CD8-positive, alpha-beta memory T cell (primary cell): ENCODE results near the gene CAPN1. TPM values are rescaled to one million over a fixed set of nuclear protein-coding genes. Genes with fewer than 3 reads are reported as not detected.
A peak's percentile ranks its signal among the peaks of the same experiment; 100 is the strongest.

Experiments used
- CTCF ChIA-PET: fragments of 350-600 bp; sonication (Branson Sonifier 250); formaldehyde crosslinking; loops from one replicate; lab custom pipeline; 2021; ENCODE audit warnings: antibody characterized with exemption; lab: Charles Lee
- POLR2A ChIA-PET: fragments of 350-600 bp; sonication (Branson Sonifier 250); formaldehyde crosslinking; loops from one replicate; lab custom pipeline; 2021; ENCODE audit warnings: antibody characterized with exemption; lab: Charles Lee
- DNase-seq, 5 donors: peaks; one replicate each; pipeline versions ENCODE4 v3.0.0 to v3.0.0-alpha.2; 2020 to 2022; ENCODE audit warnings: mixed read lengths in 1 of 5
- H3K27ac ChIP-seq: one replicate; pipeline ENCODE4 v1.7.0; 2013; ENCODE audit warnings: low read depth, mild to moderate bottlenecking, low read length, moderate library complexity
- H3K27me3 ChIP-seq: 2 replicates; pipeline ENCODE4 v1.7.0; 2013; ENCODE audit warnings: low read length, mild to moderate bottlenecking; ENCODE audit not compliant: insufficient read depth, poor library complexity, severe bottlenecking
- H3K36me3 ChIP-seq: 2 replicates; pipeline ENCODE4 v1.7.0; 2013; ENCODE audit warnings: mild to moderate bottlenecking, low read length, moderate library complexity; ENCODE audit not compliant: insufficient read depth
- H3K4me1 ChIP-seq: 2 replicates; pipeline ENCODE4 v1.7.0; 2013; ENCODE audit warnings: mild to moderate bottlenecking, low read length, moderate library complexity; ENCODE audit not compliant: insufficient read depth
- H3K4me3 ChIP-seq: 2 replicates; pipeline ENCODE4 v1.7.0; 2013; ENCODE audit warnings: mild to moderate bottlenecking, low read length
- H3K9me3 ChIP-seq: 2 replicates; pipeline ENCODE4 v1.7.0; 2013; ENCODE audit warnings: mild to moderate bottlenecking, low read length
- H3K27ac Mint-ChIP-seq, 8 donors: one replicate each; pipeline ENCODE4 v1.8.0; 2020 to 2021; ENCODE audit warnings: mixed read lengths in 8 of 8, mild to moderate bottlenecking in 6 of 8, inconsistent platforms in 3 of 8, moderate library complexity in 3 of 8
- H3K27me3 Mint-ChIP-seq, 2 donors: one replicate each; pipeline ENCODE4 v1.8.0; 2020 to 2021; ENCODE audit warnings: mixed read lengths in 2 of 2, mild to moderate bottlenecking in 1 of 2, moderate library complexity in 1 of 2
- H3K36me3 Mint-ChIP-seq, 3 donors: one replicate each; pipeline ENCODE4 v1.8.0; 2020 to 2021; ENCODE audit warnings: mixed read lengths in 3 of 3, inconsistent platforms in 1 of 3, mild to moderate bottlenecking in 1 of 3
- H3K4me1 Mint-ChIP-seq, 3 donors: one replicate each; pipeline ENCODE4 v1.8.0; 2020 to 2021; ENCODE audit warnings: mixed read lengths in 3 of 3, inconsistent platforms in 1 of 3, mild to moderate bottlenecking in 1 of 3
- H3K4me3 Mint-ChIP-seq, 7 donors: one replicate each; pipeline ENCODE4 v1.8.0; 2020 to 2021; ENCODE audit warnings: mixed read lengths in 7 of 7, mild to moderate bottlenecking in 6 of 7, moderate library complexity in 4 of 7, inconsistent platforms in 2 of 7
- H3K9me3 Mint-ChIP-seq, 5 donors: one replicate each; pipeline ENCODE4 v1.8.0; 2020 to 2022; ENCODE audit warnings: mixed read lengths in 5 of 5, mild to moderate bottlenecking in 3 of 5, moderate library complexity in 2 of 5, inconsistent platforms in 1 of 5
- polyA plus RNA-seq: library from polyadenylated mRNA; unstranded; fragments of 300-500 nt; fragmentation: Illumina TruSeq; gene quantifications from one replicate; pipeline ENCODE4 v1.2.3, GENCODE V29; 2021
- total RNA-seq, 2 experiments: library from RNA; stranded (reverse); gene quantifications; one replicate each; pipeline ENCODE4 v1.2.3, GENCODE V29; 2021

CAPN1 gene
- total and polyA plus RNA-seq, 3 experiments from 2014 or later = 88.2 to 110 (median 92.0) TPM

- Histone ChIP-seq H3K27ac (no peak overlapping the region), H3K27me3 (no peaks in the 10 kb centered on the region), H3K4me1 (peaks cover 14% of the 10 kb centered on the region), H3K4me3 (no peak overlapping the region), H3K9me3 (no peaks in the 10 kb centered on the region), H3K36me3 (peaks cover 19% of the 10 kb centered on the region)
- H3K4me1 Mint-ChIP-seq = peaks cover 20 to 33% (median 27%) of the 10 kb centered on the region in 3 donors
- H3K4me3 Mint-ChIP-seq = no peak overlapping the region
- H3K27me3 Mint-ChIP-seq = no peaks in the 10 kb centered on the region
- peak overlapping the region in 1 of 8 donors; percentile 27 for H3K27ac Mint-ChIP-seq
- CTCF ChIA-PET = interaction anchor here (0.7 to 1.2 kb wide), 2 partner anchors 15 to 106 kb away, joined by 3 read pairs; no protein-coding TSS in a partner anchor
- no peaks in the 10 kb centered on the region for H3K9me3 Mint-ChIP-seq
- DNase-seq = no peak
- H3K36me3 Mint-ChIP-seq = peaks cover 0 to 56% (median 2%) of the 10 kb centered on the region in 3 donors
- POLR2A ChIA-PET = no interaction called here
Measured at GRCh38 chr11:65210748-65211147, 29.0 kb downstream of the CAPN1 start.

DNA sequence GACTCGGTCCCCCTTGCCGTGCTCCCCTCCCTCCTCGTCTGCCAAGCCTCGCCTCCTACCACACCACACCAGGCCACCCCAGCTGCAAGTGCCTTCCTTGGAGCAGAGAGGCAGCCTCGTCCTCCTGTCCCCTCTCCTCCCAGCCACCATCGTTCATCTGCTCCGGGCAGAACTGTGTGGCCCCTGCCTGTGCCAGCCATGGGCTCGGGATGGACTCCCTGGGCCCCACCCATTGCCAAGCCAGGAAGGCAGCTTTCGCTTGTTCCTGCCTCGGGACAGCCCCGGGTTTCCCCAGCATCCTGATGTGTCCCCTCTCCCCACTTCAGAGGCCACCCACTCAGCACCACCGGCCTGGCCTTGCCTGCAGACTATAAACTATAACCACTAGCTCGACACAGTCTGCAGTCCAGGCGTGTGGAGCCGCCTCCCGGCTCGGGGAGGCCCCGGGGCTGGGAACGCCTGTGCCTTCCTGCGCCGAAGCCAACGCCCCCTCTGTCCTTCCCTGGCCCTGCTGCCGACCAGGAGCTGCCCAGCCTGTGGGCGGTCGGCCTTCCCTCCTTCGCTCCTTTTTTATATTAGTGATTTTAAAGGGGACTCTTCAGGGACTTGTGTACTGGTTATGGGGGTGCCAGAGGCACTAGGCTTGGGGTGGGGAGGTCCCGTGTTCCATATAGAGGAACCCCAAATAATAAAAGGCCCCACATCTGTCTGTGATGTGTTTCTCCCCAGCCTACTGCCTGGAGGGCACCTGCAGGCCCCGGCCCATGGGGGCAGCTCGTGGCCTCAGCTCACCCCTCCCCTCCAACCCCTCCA is 29.8 kb downstream of the CAPN1 start:
- H3K27ac ChIP-seq = no peak overlapping the region
- H3K9me3 ChIP-seq = no peaks in the 10 kb centered on the region
- DNase-seq = no peak
- POLR2A ChIA-PET = no interaction called here
- CTCF ChIA-PET = interaction anchor here (1.0 to 1.2 kb wide), 2 partner anchors 105 to 119 kb away, joined by 3 to 4 read pairs; no protein-coding TSS in a partner anchor
- H3K9me3 Mint-ChIP-seq = no peaks in the 10 kb centered on the region
- H3K4me3 ChIP-seq = no peak overlapping the region
- peaks cover 11% of the 10 kb centered on the region for H3K36me3 ChIP-seq
- peaks cover 0 to 49% (median 2%) of the 10 kb centered on the region in 3 donors for H3K36me3 Mint-ChIP-seq
- no peak overlapping the region for H3K4me3 Mint-ChIP-seq
- H3K27me3 Mint-ChIP-seq = no peaks in the 10 kb centered on the region
- peaks cover 14% of the 10 kb centered on the region for H3K4me1 ChIP-seq
- peaks cover 20 to 33% (median 27%) of the 10 kb centered on the region in 3 donors for H3K4me1 Mint-ChIP-seq
- peak overlapping the region in 1 of 8 donors; percentile 92 for H3K27ac Mint-ChIP-seq
- no peaks in the 10 kb centered on the region for H3K27me3 ChIP-seq

- Histone ChIP-seq H3K9me3 (no peaks in the 10 kb centered on the region), H3K27me3 (no peaks in the 10 kb centered on the region), H3K4me3 (no peak overlapping the region), H3K27ac (no peak overlapping the region), H3K36me3 (peaks cover 7% of the 10 kb centered on the region), H3K4me1 (peaks cover 14% of the 10 kb centered on the region)
- Mint-ChIP-seq H3K27me3 (no peaks in the 10 kb centered on the region), H3K9me3 (no peaks in the 10 kb centered on the region), H3K4me1 (peaks cover 20 to 33% (median 27%) of the 10 kb centered on the region in 3 donors), H3K27ac (no peak overlapping the region), H3K4me3 (peak overlapping the region in 1 of 7 donors; percentile 55), H3K36me3 (peaks cover 0 to 43% (median 0%) of the 10 kb centered on the region in 3 donors)
- no peak for DNase-seq
- ChIA-PET POLR2A (no interaction called here), CTCF (interaction anchor here (1.0 kb wide), 1 partner anchor 118 kb away, joined by 4 read pairs; no protein-coding TSS in a partner anchor)
Measured at GRCh38 chr11:65212226-65212801, 30.6 kb downstream of the CAPN1 start.

- ChIA-PET POLR2A (no interaction called here), CTCF (interaction anchor here (1.1 kb wide), 1 partner anchor 9 kb away, joined by 3 read pairs; no protein-coding TSS in a partner anchor)
- Mint-ChIP-seq H3K4me1 (peaks cover 20 to 33% (median 27%) of the 10 kb centered on the region in 3 donors), H3K27ac (peak overlapping the region in 6 of 8 donors; percentile 16 to 84 (median 72)), H3K9me3 (no peaks in the 10 kb centered on the region), H3K36me3 (peaks cover 0 to 32% (median 0%) of the 10 kb centered on the region in 3 donors), H3K27me3 (no peaks in the 10 kb centered on the region), H3K4me3 (peak overlapping the region in 4 of 7 donors; percentile 4 to 65 (median 58))
- Histone ChIP-seq H3K27me3 (no peaks in the 10 kb centered on the region), H3K27ac (no peak overlapping the region), H3K4me1 (peaks cover 14% of the 10 kb centered on the region), H3K36me3 (peaks cover 7% of the 10 kb centered on the region), H3K9me3 (no peaks in the 10 kb centered on the region), H3K4me3 (no peak overlapping the region)
- DNase-seq = peak in 2 of 5 donors; percentile 17 to 58
Measured at GRCh38 chr11:65213322-65214211, 31.8 kb downstream of the CAPN1 start.

DNA sequence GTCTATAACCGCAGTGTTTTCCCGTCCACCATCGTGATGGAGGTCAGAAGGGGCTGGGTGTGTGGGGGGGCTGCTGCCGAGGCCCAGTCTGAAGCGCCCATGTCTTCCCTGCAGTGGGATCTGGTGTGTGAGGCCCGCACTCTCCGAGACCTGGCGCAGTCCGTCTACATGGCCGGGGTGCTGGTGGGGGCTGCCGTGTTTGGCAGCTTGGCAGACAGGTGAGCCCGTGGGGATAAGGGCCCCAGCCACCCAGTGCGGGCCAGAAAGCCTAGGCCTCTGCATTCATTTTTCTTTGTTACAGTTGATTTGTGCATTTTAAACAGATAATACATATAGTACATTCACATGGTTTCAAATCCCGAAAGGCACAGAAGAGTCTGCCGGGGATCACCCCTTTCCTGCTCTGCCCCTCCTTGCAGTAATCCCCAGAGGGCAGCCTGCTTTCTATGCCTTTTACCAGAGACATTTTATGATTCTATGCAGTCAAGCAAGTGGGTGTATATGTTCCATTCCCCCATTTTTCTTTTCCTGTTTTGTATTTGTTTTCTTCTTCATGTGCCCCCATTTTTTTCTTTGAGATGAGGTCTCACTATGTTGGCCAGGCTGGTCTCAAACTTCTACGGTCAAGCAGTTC is 32.6 kb downstream of the CAPN1 start:
- Mint-ChIP-seq H3K27ac (peak overlapping the region in 3 of 8 donors; percentile 18 to 80 (median 28)), H3K4me1 (peaks cover 18 to 31% (median 25%) of the 10 kb centered on the region in 3 donors), H3K27me3 (peaks cover 0 to 1% of the 10 kb centered on the region in 2 donors), H3K4me3 (peak overlapping the region in 5 of 7 donors; percentile 13 to 69 (median 27)), H3K36me3 (peaks cover 0 to 26% (median 0%) of the 10 kb centered on the region in 3 donors), H3K9me3 (no peaks in the 10 kb centered on the region)
- POLR2A ChIA-PET = no interaction called here
- CTCF ChIA-PET = interaction anchor here (0.5 to 1.6 kb wide), 3 partner anchors 8 to 294 kb away, joined by 3 to 4 read pairs (median 3); partner anchors contain the start of gene CDC42EP2
- Histone ChIP-seq H3K9me3 (no peaks in the 10 kb centered on the region), H3K4me3 (no peak overlapping the region), H3K27me3 (no peaks in the 10 kb centered on the region), H3K27ac (no peak overlapping the region), H3K36me3 (peaks cover 6% of the 10 kb centered on the region), H3K4me1 (peaks cover 14% of the 10 kb centered on the region)
- DNase-seq = no peak

DNA sequence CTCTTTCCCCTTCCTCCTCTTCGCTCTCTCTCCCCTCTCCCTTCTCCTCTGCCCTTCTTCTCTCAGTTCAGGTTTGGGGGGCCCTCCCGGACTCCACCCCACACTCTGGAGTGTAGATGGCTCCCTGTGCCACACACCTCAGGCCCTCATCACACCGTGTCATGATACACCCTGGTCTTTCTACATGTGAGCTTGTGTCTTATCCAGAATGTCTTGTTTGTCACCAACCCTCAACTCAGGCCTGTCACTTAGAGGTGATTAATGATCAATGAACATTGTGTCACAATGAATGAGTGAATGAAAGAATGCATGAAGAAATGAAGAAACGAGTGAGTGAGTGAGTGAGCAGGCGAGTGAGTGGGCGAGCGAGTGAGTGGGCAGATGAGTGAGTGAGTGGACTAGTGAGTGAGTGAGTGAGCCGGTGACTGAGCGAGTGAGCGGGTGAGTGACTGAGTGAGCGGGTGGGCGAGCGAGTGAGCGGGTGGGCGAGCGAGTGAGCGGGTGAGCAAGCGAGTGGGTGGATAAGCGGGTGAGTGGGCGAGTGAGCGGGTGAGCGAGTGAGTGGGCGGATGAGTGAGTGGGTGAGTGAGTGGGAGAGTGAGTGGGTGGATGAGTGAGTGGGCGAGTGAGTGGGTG is 33.8 kb downstream of the CAPN1 start:
- DNase-seq = no peak
- ChIA-PET CTCF (interaction anchor here (1.6 kb wide), 1 partner anchor 100 kb away, joined by 4 read pairs; the partner anchor contains the start of gene CDC42EP2), POLR2A (no interaction called here)
- H3K27ac Mint-ChIP-seq = peak overlapping the region in 2 of 8 donors; percentile 51 to 91
- Histone ChIP-seq H3K9me3 (no peaks in the 10 kb centered on the region), H3K27me3 (no peaks in the 10 kb centered on the region), H3K4me1 (peaks cover 17% of the 10 kb centered on the region), H3K27ac (no peak overlapping the region), H3K4me3 (no peak overlapping the region), H3K36me3 (peaks cover 2% of the 10 kb centered on the region)
- H3K4me1 Mint-ChIP-seq = peaks cover 23 to 40% (median 30%) of the 10 kb centered on the region in 3 donors
- no peak overlapping the region for H3K4me3 Mint-ChIP-seq
- H3K27me3 Mint-ChIP-seq = peaks cover 0 to 1% of the 10 kb centered on the region in 2 donors
- H3K36me3 Mint-ChIP-seq = peaks cover 0 to 13% (median 0%) of the 10 kb centered on the region in 3 donors
- H3K9me3 Mint-ChIP-seq = no peaks in the 10 kb centered on the region

DNA sequence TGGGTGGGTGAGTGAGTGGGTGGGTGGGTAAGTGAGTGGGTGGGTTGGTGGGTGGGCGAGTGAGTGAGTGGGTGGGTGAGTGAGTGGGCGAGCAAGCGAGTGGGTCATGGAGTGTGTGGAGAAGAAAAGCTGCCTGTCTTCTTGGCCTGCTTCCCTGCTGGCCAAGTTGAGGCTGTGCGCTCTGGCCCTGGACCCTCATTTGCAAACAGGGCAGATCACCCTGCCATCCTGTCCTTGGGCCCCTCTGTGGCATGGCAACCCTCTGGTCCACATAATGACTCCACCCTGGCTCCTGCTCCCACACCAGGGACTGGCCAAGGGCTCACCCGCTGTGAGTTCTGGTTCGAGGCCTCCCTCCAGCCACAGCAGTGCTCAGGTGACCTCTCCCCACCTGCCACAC is 35.1 kb downstream of the CAPN1 start:
- Mint-ChIP-seq H3K36me3 (peaks cover 0 to 3% (median 0%) of the 10 kb centered on the region in 3 donors), H3K27ac (no peak overlapping the region), H3K27me3 (peaks cover 0 to 1% of the 10 kb centered on the region in 2 donors), H3K4me1 (peaks cover 23 to 40% (median 30%) of the 10 kb centered on the region in 3 donors), H3K4me3 (no peak overlapping the region), H3K9me3 (no peaks in the 10 kb centered on the region)
- H3K27ac ChIP-seq = no peak overlapping the region
- H3K9me3 ChIP-seq = no peaks in the 10 kb centered on the region
- H3K4me3 ChIP-seq = no peak overlapping the region
- POLR2A ChIA-PET = no interaction called here
- H3K27me3 ChIP-seq = no peaks in the 10 kb centered on the region
- H3K36me3 ChIP-seq = no peaks in the 10 kb centered on the region
- CTCF ChIA-PET = no interaction called here
- H3K4me1 ChIP-seq = peaks cover 17% of the 10 kb centered on the region
- DNase-seq = no peak
